A549 (cell line): ENCODE results near the gene SLCO3A1. TPM values are rescaled to one million over a fixed set of nuclear protein-coding genes. Genes with fewer than 3 reads are reported as not detected.

Experiments used
- ATAC-seq, 2 experiments: fragments of 200-7000 bp in 1 of 2; fragments of >200 bp in 1 of 2; cut with Nextera tagmentation in 1 of 2; cut with Tn5 transposase in 1 of 2; 3 replicates each; pipeline versions ENCODE4 v1.8.0 to v1.9.1; 2018 to 2020; ENCODE audit warnings: mild to moderate bottlenecking in 1 of 2, moderate library complexity in 1 of 2
- CTCF ChIA-PET: fragments of 300-600 bp; sonication (Branson Sonifier 250); formaldehyde crosslinking; extraction: SDS; loops from one replicate; lab custom pipeline; 2021; ENCODE audit warnings: antibody characterized with exemption, inconsistent platforms; lab: Yijun Ruan, JAX
- POLR2A ChIA-PET: fragments of 350-600 bp; formaldehyde crosslinking; extraction: SDS; loops from one replicate; lab custom pipeline; 2021; ENCODE audit warnings: antibody characterized with exemption, inconsistent platforms; lab: Yijun Ruan, JAX
- DNase-seq, 2 experiments: peaks; one replicate each; pipeline versions ENCODE4 v3.0.0 to v3.0.0-alpha.2; 2011 to 2016; ENCODE audit warnings: low read depth in 1 of 2, low spot score in 1 of 2
- FAIRE-seq: peaks from 2 replicates; lab custom pipeline; 2011; peaks lifted over from hg19 to GRCh38; lab: Jason Lieb, UNC
- H3K27ac ChIP-seq, 2 experiments: fragments of >200 bp; sonication (Bioruptor Twin); formaldehyde crosslinking; 3 replicates each; pipeline ENCODE4 v1.5.1; 2016 to 2017
- H3K4me1 ChIP-seq: fragments of >200 bp; sonication (Bioruptor Twin); formaldehyde crosslinking; 3 replicates; pipeline ENCODE4 v1.6.1; 2016
- H3K4me2 ChIP-seq: fragments of >200 bp; sonication (Bioruptor Twin); formaldehyde crosslinking; 3 replicates; pipeline ENCODE4 v1.6.1; 2016
- H3K4me3 ChIP-seq: fragments of >200 bp; sonication (Bioruptor Twin); formaldehyde crosslinking; 3 replicates; pipeline ENCODE4 v1.5.1; 2016
- H3K9me3 ChIP-seq: fragments of >200 bp; sonication (Bioruptor Twin); formaldehyde crosslinking; 3 replicates; pipeline ENCODE4 v1.6.1; 2016
- CBX2 ChIP-seq: fragments of 200-600 bp; sonication (generic); IDR thresholded peaks from 2 replicates; pipeline ENCODE4 v1.6.1; 2016; ENCODE audit warnings: low read depth, mild to moderate bottlenecking, borderline replicate concordance
- ESRRA ChIP-seq: fragments of 150-350 bp; IDR thresholded peaks from 2 replicates; pipeline ENCODE4 v1.6.1; 2014; ENCODE audit warnings: mild to moderate bottlenecking, low read length, borderline replicate concordance
- FOXS1 ChIP-seq: fragments of 250-450 bp; sonication (Bioruptor Pico); IDR thresholded peaks from 2 replicates; pipeline ENCODE4 v1.5.0; 2020; ENCODE audit warnings: mild to moderate bottlenecking, moderate library complexity
- GATA3 ChIP-seq: IDR thresholded peaks from 2 replicates; pipeline ENCODE4 v1.6.1; 2012; ENCODE audit warnings: borderline replicate concordance
- HDAC2 ChIP-seq: fragments of 200-600 bp; sonication (generic); IDR thresholded peaks from 2 replicates; pipeline ENCODE4 v1.6.1; 2016
- JUN ChIP-seq, 2 experiments: fragments of >200 bp; sonication (Bioruptor Twin); formaldehyde crosslinking; IDR thresholded peaks; 2 replicates in 1 of 2; 3 replicates in 1 of 2; pipeline ENCODE4 v1.6.1; 2016 to 2017
- JUNB ChIP-seq: fragments of >200 bp; sonication (Bioruptor Twin); formaldehyde crosslinking; IDR thresholded peaks from 2 replicates; pipeline ENCODE4 v1.6.1; 2016
- KDM1A ChIP-seq: fragments of 200-600 bp; sonication (generic); IDR thresholded peaks from 2 replicates; pipeline ENCODE4 v1.6.1; 2016; ENCODE audit warnings: low read depth, mild to moderate bottlenecking
- KDM5A ChIP-seq: fragments of 200-600 bp; sonication (generic); IDR thresholded peaks from 2 replicates; pipeline ENCODE4 v1.6.1; 2016; ENCODE audit warnings: antibody characterized with exemption, mild to moderate bottlenecking
- NPAS2 ChIP-seq: fragments of 250-450 bp; sonication (Bioruptor Pico); IDR thresholded peaks from 2 replicates; pipeline ENCODE4 v1.8.0; 2022; ENCODE audit warnings: mild to moderate bottlenecking, moderate library complexity, borderline replicate concordance
- POLR2A ChIP-seq: IDR thresholded peaks from 2 replicates; pipeline ENCODE4 v1.6.1; 2012; ENCODE audit warnings: mild to moderate bottlenecking, low read length
- POLR2AphosphoS2 ChIP-seq: conservative IDR thresholded peaks from 2 replicates; pipeline ENCODE4 v1.6.1; 2012; ENCODE audit warnings: low read length, improper control_type of control experiment, inconsistent platforms
- RARB ChIP-seq: fragments of 250-450 bp; sonication (Bioruptor Pico); IDR thresholded peaks from 2 replicates; pipeline ENCODE4 v1.8.0; 2021; ENCODE audit warnings: mild to moderate bottlenecking, moderate library complexity
- RFX5 ChIP-seq: fragments of 450-650 bp; IDR thresholded peaks from 2 replicates; pipeline ENCODE4 v1.7.1; 2014; ENCODE audit warnings: antibody characterized with exemption, mild to moderate bottlenecking, moderate library complexity
- SREBF2 ChIP-seq: fragments of 450-650 bp; IDR thresholded peaks from 2 replicates; pipeline ENCODE4 v1.6.1; 2014; ENCODE audit warnings: mild to moderate bottlenecking, moderate library complexity
- ZNF302 ChIP-seq: fragments of 250-450 bp; sonication (Bioruptor Pico); IDR thresholded peaks from 2 replicates; pipeline ENCODE4 v1.9.0; 2021; ENCODE audit warnings: inconsistent platforms, mild to moderate bottlenecking, moderate library complexity
- WGBS: methylation state at CpG from one replicate; pipeline ENCODE4 v1.1.6; 2017; ENCODE audit errors: missing lambda C conversion rate; 5-methylcytosine and 5-hydroxymethylcytosine counted together
- polyA plus RNA-seq, 4 experiments: library from polyadenylated mRNA; depleted of rRNA in 3 of 4; stranded (reverse); fragments of >200 nt; fragmentation: RNase III in 1 of 4; extraction: RNeasy Plus Mini Kit Qiagen cat#74134 plus additional on column Dnase treatment in 1 of 4; gene quantifications; 2 replicates in 3 of 4; 3 replicates in 1 of 4; pipeline ENCODE4 v1.2.3, GENCODE V29; 2011 to 2017
- TF ChIP-seq, protein P1 (sequence below): IDR thresholded peaks from 2 replicates; pipeline ENCODE4 v1.6.1; 2012; ENCODE audit warnings: low read depth, borderline replicate concordance
- TF ChIP-seq, protein P2 (sequence below): fragments of 450-650 bp; IDR thresholded peaks from 2 replicates; pipeline ENCODE4 v1.6.1; 2014; ENCODE audit warnings: antibody characterized with exemption
- TF ChIP-seq, protein P3 (sequence below): fragments of 250-450 bp; sonication (Bioruptor Pico); IDR thresholded peaks from 2 replicates; pipeline ENCODE4 v1.5.0; 2020; ENCODE audit warnings: low read depth, mild to moderate bottlenecking, moderate library complexity
- TF ChIP-seq, protein P4 (sequence below): fragments of >200 bp; sonication (Bioruptor Twin); formaldehyde crosslinking; IDR thresholded peaks from 3 replicates; pipeline ENCODE4 v1.6.1; 2016

SLCO3A1 gene
- polyA plus RNA-seq, 2 of the 4 experiments (the other 2 are of a cell fraction) = 16.8 to 17.0 TPM

DNA sequence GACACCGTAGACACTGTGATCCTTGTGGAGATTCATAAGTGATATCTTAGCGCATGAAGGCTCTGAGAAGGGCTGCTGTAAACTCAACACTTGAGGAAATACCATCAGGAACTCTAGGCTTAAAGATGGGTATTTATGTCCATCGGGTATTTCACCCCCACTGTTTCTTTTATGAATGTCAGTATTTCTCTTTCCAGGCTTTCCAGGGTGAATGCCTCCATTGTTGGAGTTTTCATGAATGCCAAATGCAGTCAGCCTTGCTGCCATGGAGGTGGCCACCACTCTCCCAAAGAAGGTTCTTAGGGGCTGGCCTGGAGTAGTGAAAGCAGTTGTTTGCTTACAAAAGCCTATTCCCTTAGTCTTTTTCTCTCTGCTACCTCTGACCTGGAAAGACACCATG, 259.2 kb downstream of the SLCO3A1 start:
- ChIA-PET POLR2A (no interaction called here), CTCF (interaction anchor here (1.0 kb wide), 1 partner anchor 21 kb away, joined by 3 read pairs; no protein-coding TSS in a partner anchor)
- Histone ChIP-seq H3K4me2 (no peak overlapping the region), H3K4me3 (no peak overlapping the region), H3K27ac (no peak overlapping the region), H3K4me1 (no peaks in the 10 kb centered on the region), H3K9me3 (no peaks in the 10 kb centered on the region)
- DNase-seq (no peak), FAIRE-seq (no peak), ATAC-seq (no peak)
- 63% methylated on average over 3 of the region's 3 CpGs for WGBS
- TF ChIP-seq ZNF302 (CRISPR knock-in tag) (no peak), POLR2A (no peak), ESRRA (no peak), POLR2AphosphoS2 (no peak)
- TF ChIP-seq, protein P1, sequence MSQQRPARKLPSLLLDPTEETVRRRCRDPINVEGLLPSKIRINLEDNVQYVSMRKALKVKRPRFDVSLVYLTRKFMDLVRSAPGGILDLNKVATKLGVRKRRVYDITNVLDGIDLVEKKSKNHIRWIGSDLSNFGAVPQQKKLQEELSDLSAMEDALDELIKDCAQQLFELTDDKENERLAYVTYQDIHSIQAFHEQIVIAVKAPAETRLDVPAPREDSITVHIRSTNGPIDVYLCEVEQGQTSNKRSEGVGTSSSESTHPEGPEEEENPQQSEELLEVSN = no peak

DNA sequence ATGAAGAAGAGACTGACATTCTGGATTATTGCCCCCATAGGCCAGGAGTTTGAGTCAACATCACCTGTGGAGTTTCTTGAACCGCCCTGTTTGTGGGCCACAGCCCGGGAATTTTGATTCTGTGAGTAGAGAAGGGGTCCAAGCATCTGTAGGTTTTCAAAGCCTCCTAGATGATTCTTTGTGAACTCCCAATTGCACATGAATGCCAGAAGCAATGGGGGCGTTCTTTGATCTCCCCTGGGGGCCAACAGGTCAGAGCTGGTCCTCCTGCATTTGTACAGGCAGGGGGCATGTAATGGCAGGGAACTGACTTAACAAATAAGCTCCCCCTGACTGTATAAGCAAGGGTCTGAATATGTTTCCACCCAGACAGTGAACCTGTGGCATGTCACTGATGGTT, 260.3 kb downstream of the SLCO3A1 start:
- no peak for ATAC-seq
- no peak overlapping the region for H3K4me3 ChIP-seq
- POLR2A ChIA-PET = no interaction called here
- CTCF ChIA-PET = interaction anchor here (0.9 to 2.2 kb wide), 5 partner anchors 11 to 79 kb away, joined by 3 to 8 read pairs (median 3); no protein-coding TSS in a partner anchor
- TF ChIP-seq NPAS2 (CRISPR knock-in tag) (no peak), JUN (IDR thresholded peaks at IDR 0.05) (no peak)
- H3K27ac ChIP-seq = no peak overlapping the region
- no peak overlapping the region for H3K4me2 ChIP-seq
- H3K4me1 ChIP-seq = no peaks in the 10 kb centered on the region
- WGBS = 61% methylated on average over 3 of the region's 3 CpGs
- FAIRE-seq = no peak
- H3K9me3 ChIP-seq = no peaks in the 10 kb centered on the region
- no peak for DNase-seq

DNA sequence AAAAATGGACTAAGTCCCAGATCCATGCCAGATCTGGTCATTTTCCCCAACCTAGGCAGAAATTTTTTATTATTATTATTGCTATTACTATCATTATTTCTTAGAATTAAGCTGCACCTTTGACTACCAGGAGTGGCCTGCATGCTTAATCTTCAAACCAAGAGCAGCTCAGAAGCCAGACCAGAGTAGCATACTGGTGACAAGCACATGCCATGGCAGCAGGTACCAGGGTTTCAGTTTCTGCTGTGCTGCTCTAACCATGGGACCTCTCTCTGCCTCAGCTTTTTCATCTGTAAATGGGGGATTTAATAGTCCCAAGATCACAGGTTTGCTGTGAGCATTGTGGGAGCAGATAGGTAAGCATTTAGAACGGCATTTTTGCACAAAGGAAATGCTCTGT, 262.3 kb downstream of the SLCO3A1 start:
- no peaks in the 10 kb centered on the region for H3K9me3 ChIP-seq
- ChIA-PET POLR2A (no interaction called here), CTCF (interaction anchor here (0.9 to 1.3 kb wide), 4 partner anchors 10 to 599 kb away, joined by 3 to 4 read pairs (median 3); no protein-coding TSS in a partner anchor)
- no peak overlapping the region for H3K4me2 ChIP-seq
- H3K4me3 ChIP-seq = no peak overlapping the region
- no peak for FAIRE-seq
- 69% methylated on average over 1 of the region's 1 CpG for WGBS
- H3K27ac ChIP-seq = no peak overlapping the region
- ATAC-seq = no peak
- no peak for DNase-seq
- no peaks in the 10 kb centered on the region for H3K4me1 ChIP-seq
- TF ChIP-seq SREBF2 (no peak), HDAC2 (no peak), KDM5A (no peak), JUNB (no peak), FOXS1 (CRISPR knock-in tag) (no peak), NPAS2 (CRISPR knock-in tag) (no peak), GATA3 (no peak), CBX2 (no peak), KDM1A (no peak)
- TF ChIP-seq, protein P2, sequence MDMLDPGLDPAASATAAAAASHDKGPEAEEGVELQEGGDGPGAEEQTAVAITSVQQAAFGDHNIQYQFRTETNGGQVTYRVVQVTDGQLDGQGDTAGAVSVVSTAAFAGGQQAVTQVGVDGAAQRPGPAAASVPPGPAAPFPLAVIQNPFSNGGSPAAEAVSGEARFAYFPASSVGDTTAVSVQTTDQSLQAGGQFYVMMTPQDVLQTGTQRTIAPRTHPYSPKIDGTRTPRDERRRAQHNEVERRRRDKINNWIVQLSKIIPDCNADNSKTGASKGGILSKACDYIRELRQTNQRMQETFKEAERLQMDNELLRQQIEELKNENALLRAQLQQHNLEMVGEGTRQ = no peak
- TF ChIP-seq, protein P3, sequence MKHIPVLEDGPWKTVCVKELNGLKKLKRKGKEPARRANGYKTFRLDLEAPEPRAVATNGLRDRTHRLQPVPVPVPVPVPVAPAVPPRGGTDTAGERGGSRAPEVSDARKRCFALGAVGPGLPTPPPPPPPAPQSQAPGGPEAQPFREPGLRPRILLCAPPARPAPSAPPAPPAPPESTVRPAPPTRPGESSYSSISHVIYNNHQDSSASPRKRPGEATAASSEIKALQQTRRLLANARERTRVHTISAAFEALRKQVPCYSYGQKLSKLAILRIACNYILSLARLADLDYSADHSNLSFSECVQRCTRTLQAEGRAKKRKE (CRISPR knock-in tag) = no peak

DNA sequence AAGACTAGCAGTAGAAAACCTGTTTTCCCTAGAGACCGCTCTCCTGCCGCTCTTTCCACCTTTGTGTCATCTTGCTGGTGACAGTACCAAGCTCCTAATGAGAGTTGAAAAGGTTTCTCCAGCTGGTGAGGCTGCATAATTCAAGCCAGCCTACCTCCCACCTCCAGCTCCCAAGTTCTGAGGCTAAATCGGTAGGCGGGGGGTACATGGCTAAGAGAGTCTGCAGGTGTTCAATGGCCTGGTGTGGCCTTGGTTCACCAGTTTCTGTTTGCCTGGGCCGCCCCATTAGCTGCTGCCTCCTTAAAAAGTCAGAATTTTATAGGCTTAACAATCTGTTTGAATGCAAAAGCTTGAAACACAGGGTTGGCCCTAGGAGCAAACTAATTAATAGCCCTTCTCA, 262.8 kb downstream of the SLCO3A1 start:
- Histone ChIP-seq H3K4me3 (no peak overlapping the region), H3K4me2 (no peak overlapping the region), H3K27ac (no peak overlapping the region), H3K9me3 (no peaks in the 10 kb centered on the region), H3K4me1 (no peaks in the 10 kb centered on the region)
- WGBS = 94% methylated on average over 5 of the region's 5 CpGs
- ATAC-seq (no peak), DNase-seq (no peak), FAIRE-seq (no peak)
- ChIA-PET POLR2A (no interaction called here), CTCF (interaction anchor here (0.9 to 1.3 kb wide), 3 partner anchors 10 to 598 kb away, joined by 3 to 4 read pairs (median 3); no protein-coding TSS in a partner anchor)
- TF ChIP-seq, protein P4, sequence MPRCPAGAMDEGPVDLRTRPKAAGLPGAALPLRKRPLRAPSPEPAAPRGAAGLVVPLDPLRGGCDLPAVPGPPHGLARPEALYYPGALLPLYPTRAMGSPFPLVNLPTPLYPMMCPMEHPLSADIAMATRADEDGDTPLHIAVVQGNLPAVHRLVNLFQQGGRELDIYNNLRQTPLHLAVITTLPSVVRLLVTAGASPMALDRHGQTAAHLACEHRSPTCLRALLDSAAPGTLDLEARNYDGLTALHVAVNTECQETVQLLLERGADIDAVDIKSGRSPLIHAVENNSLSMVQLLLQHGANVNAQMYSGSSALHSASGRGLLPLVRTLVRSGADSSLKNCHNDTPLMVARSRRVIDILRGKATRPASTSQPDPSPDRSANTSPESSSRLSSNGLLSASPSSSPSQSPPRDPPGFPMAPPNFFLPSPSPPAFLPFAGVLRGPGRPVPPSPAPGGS = no peak
- no peak for TF ChIP-seq RFX5
- no peak for TF ChIP-seq JUN (IDR thresholded peaks at IDR 0.05)
- TF ChIP-seq RARB = no peak
